HCT116 (cell line): Measurements from ENCODE around the gene HMGN3. TPM values are rescaled to one million over a fixed set of nuclear protein-coding genes. Genes with fewer than 3 reads are reported as not detected.

Experiments
- ATAC-seq: fragments of 200-7000 bp; cut with Tn5 transposase; 2 replicates; pipeline ENCODE4 v1.9.1; 2020; ENCODE audit warnings: mild to moderate bottlenecking, moderate library complexity
- BruUV-seq: library from RNA; stranded (reverse); fragments of 400-500 nt; replicated peaks from 2 replicates; lab custom pipeline; 2021; lab: Mats Ljungman, UMichigan
- CTCF ChIA-PET: fragments of 300-600 bp; sonication (Branson Sonifier 250); formaldehyde crosslinking; loops from one replicate; lab custom pipeline; 2021; ENCODE audit warnings: antibody characterized with exemption; lab: Charles Lee
- POLR2A ChIA-PET: fragments of 300-600, 350-600 bp; sonication (Branson Sonifier 250); formaldehyde crosslinking; loops from one replicate; lab custom pipeline; 2021; ENCODE audit warnings: antibody characterized with exemption; lab: Charles Lee
- RAD21 ChIA-PET, 2 experiments: fragments of 300-600 bp; sonication (Branson Sonifier 250); formaldehyde crosslinking; loops; one replicate each; lab custom pipeline; 2023; ENCODE audit warnings: low total read pairs in 2 of 2; ENCODE audit not compliant: uncharacterized antibody in 2 of 2, unreplicated experiment in 2 of 2, low non-redundant PET in 1 of 2; lab: Charles Lee
- DNase-seq: peaks from one replicate; pipeline ENCODE4 v3.0.0-alpha.2; 2010; ENCODE audit warnings: low read depth, low spot score
- H2AFZ ChIP-seq: fragments of 200-600 bp; shearing (Covaris generic), sonication (generic); 2 replicates; pipeline ENCODE4 v1.6.1; 2017; ENCODE audit warnings: low read depth, mixed run types, mixed read lengths, antibody characterized with exemption, low read length; ENCODE audit not compliant: poor library complexity, severe bottlenecking
- H3K27ac ChIP-seq: 2 replicates; pipeline ENCODE4 v1.5.1; 2012; ENCODE audit warnings: low read depth, low read length
- H3K27me3 ChIP-seq: fragments of 200-600 bp; sonication (generic); 2 replicates; pipeline ENCODE4 v1.6.1; 2016; ENCODE audit warnings: mixed run types, low read length, mixed read lengths; ENCODE audit not compliant: insufficient read depth
- H3K36me3 ChIP-seq, 2 experiments: fragments of 200-500 bp in 1 of 2; fragments of 200-600 bp in 1 of 2; sonication (Bioruptor generic) in 1 of 2; sonication (generic) in 1 of 2; 2 replicates each; pipeline versions ENCODE4 v1.5.1 to v1.6.1; 2014 to 2016; ENCODE audit warnings: low read length in 2 of 2, inconsistent platforms in 1 of 2, mixed read lengths in 1 of 2, mixed run types in 1 of 2; ENCODE audit not compliant: insufficient read depth in 2 of 2, control insufficient read depth in 1 of 2
- H3K4me1 ChIP-seq, 2 experiments: fragments of 200-600 bp in 1 of 2; sonication (generic) in 1 of 2; 2 replicates each; pipeline versions ENCODE4 v1.5.1 to v1.6.1; 2012 to 2017; ENCODE audit warnings: low read length in 2 of 2, inconsistent platforms in 1 of 2, mild to moderate bottlenecking in 1 of 2, mixed read lengths in 1 of 2, mixed run types in 1 of 2, moderate library complexity in 1 of 2; ENCODE audit not compliant: insufficient read depth in 2 of 2, control insufficient read depth in 1 of 2
- H3K4me2 ChIP-seq: fragments of 200-600 bp; sonication (generic); 2 replicates; pipeline ENCODE4 v1.6.1; 2017; ENCODE audit warnings: mixed run types, low read length, mixed read lengths
- H3K4me3 ChIP-seq, 2 experiments: fragments of 200-600 bp in 1 of 2; sonication (generic) in 1 of 2; replicated peaks in 1 of 2; 2 replicates each; pipeline ENCODE4 v1.5.1; 2011 to 2016; ENCODE audit warnings: low read length in 2 of 2, control low read depth in 1 of 2, low read depth in 1 of 2, mild to moderate bottlenecking in 1 of 2, mixed read lengths in 1 of 2, mixed run types in 1 of 2
- H3K79me2 ChIP-seq: fragments of 200-600 bp; sonication (generic); 2 replicates; pipeline ENCODE4 v1.6.1; 2017; ENCODE audit warnings: mild to moderate bottlenecking, mixed run types, low read length, moderate library complexity, mixed read lengths; ENCODE audit not compliant: insufficient read depth
- H3K9ac ChIP-seq: fragments of 200-600 bp; sonication (generic); 2 replicates; pipeline ENCODE4 v1.6.1; 2016; ENCODE audit warnings: low read length, mixed read lengths
- H3K9me2 ChIP-seq: fragments of 200-600 bp; sonication (generic), shearing (Covaris generic); 2 replicates; pipeline ENCODE4 v1.6.1; 2017; ENCODE audit warnings: mixed run types, mild to moderate bottlenecking, moderate library complexity; ENCODE audit not compliant: insufficient read depth
- H3K9me3 ChIP-seq, 2 experiments: fragments of 200-500 bp in 1 of 2; fragments of 200-600 bp in 1 of 2; sonication (Bioruptor generic) in 1 of 2; sonication (generic) in 1 of 2; 2 replicates each; pipeline ENCODE4 v1.6.1; 2014 to 2017; ENCODE audit warnings: low read length in 2 of 2, mixed read lengths in 2 of 2, inconsistent platforms in 1 of 2, low read depth in 1 of 2, mild to moderate bottlenecking in 1 of 2, mixed run types in 1 of 2, moderate library complexity in 1 of 2; ENCODE audit not compliant: control insufficient read depth in 1 of 2, insufficient read depth in 1 of 2
- H4K20me1 ChIP-seq: fragments of 200-600 bp; sonication (generic), shearing (Covaris generic); 2 replicates; pipeline ENCODE4 v1.6.1; 2017; ENCODE audit warnings: mixed run types, mild to moderate bottlenecking, moderate library complexity; ENCODE audit not compliant: insufficient read depth
- CEBPB ChIP-seq: IDR thresholded peaks from 2 replicates; pipeline ENCODE4 v1.6.1; 2012; ENCODE audit warnings: low read depth
- ELF1 ChIP-seq: IDR thresholded peaks from 2 replicates; pipeline ENCODE4 v1.6.1; 2012; ENCODE audit warnings: low read depth, borderline replicate concordance
- EZH2 ChIP-seq: fragments of 200-600 bp; sonication (generic); IDR thresholded peaks from 2 replicates; pipeline ENCODE4 v1.6.1; 2017; ENCODE audit warnings: antibody characterized with exemption, mixed run types
- FOSL1 ChIP-seq: IDR thresholded peaks from 2 replicates; pipeline ENCODE4 v1.6.1; 2012; ENCODE audit warnings: low read depth
- SIN3A ChIP-seq: IDR thresholded peaks from 2 replicates; pipeline ENCODE4 v1.6.1; 2012; ENCODE audit warnings: low read depth
- SP1 ChIP-seq: IDR thresholded peaks from 2 replicates; pipeline ENCODE4 v1.6.1; 2012; ENCODE audit warnings: low read depth
- SRF ChIP-seq: IDR thresholded peaks from 2 replicates; pipeline ENCODE4 v1.6.1; 2012; ENCODE audit warnings: low read depth
- TCF7L2 ChIP-seq: IDR thresholded peaks from 2 replicates; pipeline ENCODE4 v1.7.0; 2011; ENCODE audit warnings: borderline replicate concordance, inconsistent platforms; ENCODE audit not compliant: insufficient read depth, insufficient read length; ENCODE audit errors: extremely low read depth
- YY1 ChIP-seq: IDR thresholded peaks from 2 replicates; pipeline ENCODE4 v1.6.1; 2011; ENCODE audit warnings: low read length, low read depth, moderate library complexity, mild to moderate bottlenecking; ENCODE audit not compliant: insufficient replicate concordance; ENCODE audit errors: extremely low read depth
- ZFX ChIP-seq: fragments of 450-650 bp; IDR thresholded peaks from 2 replicates; pipeline ENCODE4 v1.6.1; 2017
- intact Hi-C: fragments of 100-400 bp; cut with micrococcal nuclease; formaldehyde crosslinking; loops from 2 replicates; pipeline ENCODE4 v1.10.0; 2022
- total RNA-seq: library from RNA; stranded (reverse); gene quantifications from one replicate; pipeline ENCODE4 v1.2.1, GENCODE V29; 2021; ENCODE audit not compliant: unreplicated experiment
- TF ChIP-seq, protein P1 (sequence below): IDR thresholded peaks from 2 replicates; pipeline ENCODE4 v1.6.1; 2011; ENCODE audit warnings: mild to moderate bottlenecking, low read length, moderate library complexity; ENCODE audit not compliant: insufficient replicate concordance; ENCODE audit errors: extremely low read depth
- TF ChIP-seq, protein P2 (sequence below): IDR thresholded peaks from 2 replicates; pipeline ENCODE4 v1.6.1; 2012
- TF ChIP-seq, protein P3 (sequence below): IDR thresholded peaks from 2 replicates; pipeline ENCODE4 v1.6.1; 2012; ENCODE audit warnings: low read depth

HMGN3 gene
- total RNA-seq, 1 experiment from 2014 or later: 60.5 TPM

DNA sequence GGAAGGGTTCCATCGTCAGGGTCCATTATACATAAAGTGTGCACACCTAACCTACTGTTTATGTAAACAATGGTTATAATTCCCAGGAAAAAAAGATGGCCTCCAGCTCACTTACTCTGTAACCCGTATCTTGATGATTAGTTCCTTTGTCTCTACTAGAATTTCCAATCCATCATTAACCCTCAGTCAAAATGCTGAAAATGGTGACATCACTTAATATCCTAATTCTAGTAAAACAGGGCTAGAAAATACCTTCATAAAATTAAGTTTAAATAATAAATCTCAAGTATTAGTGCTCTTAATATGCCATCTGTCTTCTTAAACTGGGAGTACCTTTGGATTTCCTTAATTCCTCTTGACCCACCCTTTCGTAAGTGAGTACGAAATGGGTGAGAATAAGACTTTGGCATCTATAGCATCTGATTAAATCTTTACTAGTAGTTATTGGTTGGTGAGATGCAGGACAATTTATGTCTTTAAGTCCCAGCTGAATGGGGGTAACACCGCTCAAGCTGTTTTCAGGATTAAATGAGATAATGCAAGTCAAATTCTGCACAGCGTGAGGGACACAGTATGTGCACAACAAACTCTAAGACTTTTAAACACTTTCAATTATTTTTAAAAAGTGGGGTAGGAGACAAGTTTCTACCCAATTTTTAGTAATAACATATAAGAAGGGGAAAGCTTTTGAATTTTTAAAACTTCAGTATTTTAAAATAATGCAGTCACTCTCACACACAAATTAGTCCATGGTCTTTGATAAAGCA is 1.6 kb downstream of the HMGN3 start (continued):
- TF ChIP-seq, protein P1, sequence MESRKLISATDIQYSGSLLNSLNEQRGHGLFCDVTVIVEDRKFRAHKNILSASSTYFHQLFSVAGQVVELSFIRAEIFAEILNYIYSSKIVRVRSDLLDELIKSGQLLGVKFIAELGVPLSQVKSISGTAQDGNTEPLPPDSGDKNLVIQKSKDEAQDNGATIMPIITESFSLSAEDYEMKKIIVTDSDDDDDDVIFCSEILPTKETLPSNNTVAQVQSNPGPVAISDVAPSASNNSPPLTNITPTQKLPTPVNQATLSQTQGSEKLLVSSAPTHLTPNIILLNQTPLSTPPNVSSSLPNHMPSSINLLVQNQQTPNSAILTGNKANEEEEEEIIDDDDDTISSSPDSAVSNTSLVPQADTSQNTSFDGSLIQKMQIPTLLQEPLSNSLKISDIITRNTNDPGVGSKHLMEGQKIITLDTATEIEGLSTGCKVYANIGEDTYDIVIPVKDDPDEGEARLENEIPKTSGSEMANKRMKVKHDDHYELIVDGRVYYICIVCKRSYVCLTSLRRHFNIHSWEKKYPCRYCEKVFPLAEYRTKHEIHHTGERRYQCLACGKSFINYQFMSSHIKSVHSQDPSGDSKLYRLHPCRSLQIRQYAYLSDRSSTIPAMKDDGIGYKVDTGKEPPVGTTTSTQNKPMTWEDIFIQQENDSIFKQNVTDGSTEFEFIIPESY: no peak

DNA sequence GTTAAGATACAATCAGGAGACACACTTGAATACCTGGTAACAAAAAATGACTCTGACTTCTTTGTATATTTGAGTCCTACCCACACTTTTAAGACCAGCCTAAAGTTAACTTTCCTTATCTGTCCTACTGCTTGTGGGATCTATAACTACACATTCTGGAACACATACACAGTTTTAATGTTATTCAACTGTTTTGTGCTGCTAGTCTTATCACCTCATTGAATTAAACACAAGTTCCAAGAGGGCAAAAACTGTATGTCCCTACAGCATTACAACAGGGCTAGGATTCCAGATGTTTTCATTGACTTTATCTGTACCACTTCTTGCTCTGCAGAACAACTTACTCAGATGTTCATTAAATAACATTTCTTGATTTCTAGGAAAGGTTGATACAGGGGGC is 2.8 kb downstream of the HMGN3 start:
- peaks cover 63% of the 10 kb centered on the region for H3K79me2 ChIP-seq
- no peak overlapping the region for H3K4me2 ChIP-seq
- H3K27me3 ChIP-seq: no peaks in the 10 kb centered on the region
- ChIA-PET POLR2A (no interaction called here), RAD21 (no interaction called here), CTCF (no interaction called here)
- no peaks in the 10 kb centered on the region for H4K20me1 ChIP-seq
- no peak overlapping the region for H3K9ac ChIP-seq
- DNase-seq (no peak), ATAC-seq (no peak)
- peaks cover 4 to 8% of the 10 kb centered on the region in 2 experiments; a peak in 2 of 4 replicates for H3K4me1 ChIP-seq
- no peaks in the 10 kb centered on the region for H3K9me3 ChIP-seq
- no TSS peak for BruUV-seq
- H3K9me2 ChIP-seq: no peaks in the 10 kb centered on the region
- no peak overlapping the region for H3K4me3 ChIP-seq
- no peak overlapping the region for H2AFZ ChIP-seq
- H3K27ac ChIP-seq: no peak overlapping the region
- intact Hi-C loops: loop anchor here (10.0 kb wide), 1 partner anchor 633 kb away; no protein-coding TSS in a partner anchor
- no peaks in the 10 kb centered on the region for H3K36me3 ChIP-seq
- TF ChIP-seq YY1 (no peak), CEBPB (no peak), EZH2 (no peak), SP1 (no peak), SRF (no peak), SIN3A (no peak), TCF7L2 (no peak), ELF1 (no peak), FOSL1 (no peak), ZFX (no peak)
- TF ChIP-seq, protein P2, sequence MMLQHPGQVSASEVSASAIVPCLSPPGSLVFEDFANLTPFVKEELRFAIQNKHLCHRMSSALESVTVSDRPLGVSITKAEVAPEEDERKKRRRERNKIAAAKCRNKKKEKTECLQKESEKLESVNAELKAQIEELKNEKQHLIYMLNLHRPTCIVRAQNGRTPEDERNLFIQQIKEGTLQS: no peak
- TF ChIP-seq, protein P1: no peak
- TF ChIP-seq, protein P3, sequence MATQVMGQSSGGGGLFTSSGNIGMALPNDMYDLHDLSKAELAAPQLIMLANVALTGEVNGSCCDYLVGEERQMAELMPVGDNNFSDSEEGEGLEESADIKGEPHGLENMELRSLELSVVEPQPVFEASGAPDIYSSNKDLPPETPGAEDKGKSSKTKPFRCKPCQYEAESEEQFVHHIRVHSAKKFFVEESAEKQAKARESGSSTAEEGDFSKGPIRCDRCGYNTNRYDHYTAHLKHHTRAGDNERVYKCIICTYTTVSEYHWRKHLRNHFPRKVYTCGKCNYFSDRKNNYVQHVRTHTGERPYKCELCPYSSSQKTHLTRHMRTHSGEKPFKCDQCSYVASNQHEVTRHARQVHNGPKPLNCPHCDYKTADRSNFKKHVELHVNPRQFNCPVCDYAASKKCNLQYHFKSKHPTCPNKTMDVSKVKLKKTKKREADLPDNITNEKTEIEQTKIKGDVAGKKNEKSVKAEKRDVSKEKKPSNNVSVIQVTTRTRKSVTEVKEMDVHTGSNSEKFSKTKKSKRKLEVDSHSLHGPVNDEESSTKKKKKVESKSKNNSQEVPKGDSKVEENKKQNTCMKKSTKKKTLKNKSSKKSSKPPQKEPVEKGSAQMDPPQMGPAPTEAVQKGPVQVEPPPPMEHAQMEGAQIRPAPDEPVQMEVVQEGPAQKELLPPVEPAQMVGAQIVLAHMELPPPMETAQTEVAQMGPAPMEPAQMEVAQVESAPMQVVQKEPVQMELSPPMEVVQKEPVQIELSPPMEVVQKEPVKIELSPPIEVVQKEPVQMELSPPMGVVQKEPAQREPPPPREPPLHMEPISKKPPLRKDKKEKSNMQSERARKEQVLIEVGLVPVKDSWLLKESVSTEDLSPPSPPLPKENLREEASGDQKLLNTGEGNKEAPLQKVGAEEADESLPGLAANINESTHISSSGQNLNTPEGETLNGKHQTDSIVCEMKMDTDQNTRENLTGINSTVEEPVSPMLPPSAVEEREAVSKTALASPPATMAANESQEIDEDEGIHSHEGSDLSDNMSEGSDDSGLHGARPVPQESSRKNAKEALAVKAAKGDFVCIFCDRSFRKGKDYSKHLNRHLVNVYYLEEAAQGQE: no peak
